ENCODE data around the gene KIF13A.

Gene KIF13A

DNA sequence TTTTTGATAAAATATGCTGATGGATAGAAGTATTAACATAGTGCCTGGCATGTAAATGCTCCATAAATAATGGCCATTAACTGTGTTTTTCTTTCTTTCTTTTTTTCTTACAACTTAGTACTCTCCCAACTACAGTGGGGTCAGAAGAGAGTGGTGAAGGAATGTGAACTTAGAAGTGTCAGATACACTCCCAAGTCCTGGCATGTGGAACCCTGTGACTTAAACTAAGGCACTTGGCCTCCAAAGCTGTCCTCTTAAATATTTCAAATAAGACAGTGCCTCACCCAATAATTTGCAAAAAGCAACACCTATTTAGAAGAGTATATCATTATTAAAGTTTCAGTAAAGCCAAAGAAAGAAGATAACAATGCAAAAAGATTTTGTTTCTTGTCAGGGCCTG lies 151.7 kb downstream of the KIF13A start:
- H3K4me1 Mint-ChIP-seq: no peaks in the 10 kb centered on the region
- peak overlapping the region in 1 of 3 experiments; percentile 59 for H3K27ac Mint-ChIP-seq
- no peaks in the 10 kb centered on the region for H3K27me3 Mint-ChIP-seq (ENCODE audit: low read depth)
- TF ChIP-seq, protein P1, sequence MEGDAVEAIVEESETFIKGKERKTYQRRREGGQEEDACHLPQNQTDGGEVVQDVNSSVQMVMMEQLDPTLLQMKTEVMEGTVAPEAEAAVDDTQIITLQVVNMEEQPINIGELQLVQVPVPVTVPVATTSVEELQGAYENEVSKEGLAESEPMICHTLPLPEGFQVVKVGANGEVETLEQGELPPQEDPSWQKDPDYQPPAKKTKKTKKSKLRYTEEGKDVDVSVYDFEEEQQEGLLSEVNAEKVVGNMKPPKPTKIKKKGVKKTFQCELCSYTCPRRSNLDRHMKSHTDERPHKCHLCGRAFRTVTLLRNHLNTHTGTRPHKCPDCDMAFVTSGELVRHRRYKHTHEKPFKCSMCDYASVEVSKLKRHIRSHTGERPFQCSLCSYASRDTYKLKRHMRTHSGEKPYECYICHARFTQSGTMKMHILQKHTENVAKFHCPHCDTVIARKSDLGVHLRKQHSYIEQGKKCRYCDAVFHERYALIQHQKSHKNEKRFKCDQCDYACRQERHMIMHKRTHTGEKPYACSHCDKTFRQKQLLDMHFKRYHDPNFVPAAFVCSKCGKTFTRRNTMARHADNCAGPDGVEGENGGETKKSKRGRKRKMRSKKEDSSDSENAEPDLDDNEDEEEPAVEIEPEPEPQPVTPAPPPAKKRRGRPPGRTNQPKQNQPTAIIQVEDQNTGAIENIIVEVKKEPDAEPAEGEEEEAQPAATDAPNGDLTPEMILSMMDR (IDR thresholded peaks at IDR 0.05; ENCODE audit: unreplicated experiment in 3 of 3): no peak
- no peaks in the 10 kb centered on the region for H3K9me3 Mint-ChIP-seq
- H3K36me3 Mint-ChIP-seq (ENCODE audit: low read depth): peaks cover 56% of the 10 kb centered on the region
- H3K4me3 Mint-ChIP-seq: no peak overlapping the region

DNA sequence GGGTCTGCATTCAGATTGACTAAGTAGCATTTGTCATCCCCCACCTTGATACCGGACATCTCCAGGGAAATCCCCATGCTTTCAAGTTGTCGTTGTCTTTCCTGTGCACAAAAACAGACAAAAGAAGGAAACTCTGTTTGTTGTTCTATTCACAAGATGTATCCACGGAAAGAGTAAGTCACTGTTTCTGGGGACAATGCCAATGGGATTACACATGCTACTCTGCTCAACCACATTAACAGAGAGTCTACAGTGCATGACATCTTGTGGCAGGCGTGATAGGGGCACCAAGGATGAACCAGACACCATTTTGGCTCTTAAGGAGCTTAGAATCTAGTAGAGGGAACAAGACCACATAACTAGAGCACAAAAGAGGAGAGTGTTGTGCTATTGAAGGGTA lies 156.3 kb downstream of the KIF13A start:
- H3K27ac Mint-ChIP-seq: peak overlapping the region in 1 of 3 experiments; percentile 29
- no peaks in the 10 kb centered on the region for H3K27me3 Mint-ChIP-seq (ENCODE audit: low read depth)
- peaks cover 63% of the 10 kb centered on the region for H3K36me3 Mint-ChIP-seq (ENCODE audit: low read depth)
- H3K4me3 Mint-ChIP-seq: no peak overlapping the region
- TF ChIP-seq, protein P1 (IDR thresholded peaks at IDR 0.05; ENCODE audit: unreplicated experiment in 3 of 3): no peak
- H3K9me3 Mint-ChIP-seq: no peaks in the 10 kb centered on the region
- H3K4me1 Mint-ChIP-seq: no peaks in the 10 kb centered on the region

DNA sequence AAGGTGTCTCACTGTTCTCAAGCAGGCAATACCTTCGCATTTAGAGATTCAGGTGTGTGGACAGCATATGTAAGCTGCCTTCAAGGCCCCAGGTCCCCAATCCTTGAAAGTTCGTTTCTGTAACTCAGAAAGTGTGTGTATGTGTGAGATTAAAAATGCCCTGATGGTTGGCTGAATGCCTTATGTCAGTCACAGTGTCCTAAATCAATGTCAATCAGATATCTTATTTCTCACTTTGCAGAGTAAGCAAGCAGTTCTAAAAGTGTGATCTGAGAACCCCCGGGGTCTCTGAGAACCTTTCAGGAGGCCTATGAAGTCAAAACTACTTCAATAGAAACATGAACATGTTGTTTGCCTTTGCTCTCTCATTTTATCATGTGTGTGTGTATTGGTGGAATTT lies 157.5 kb downstream of the KIF13A start:
- no peaks in the 10 kb centered on the region for H3K9me3 Mint-ChIP-seq
- peaks cover 70% of the 10 kb centered on the region for H3K36me3 Mint-ChIP-seq (ENCODE audit: low read depth)
- H3K27me3 Mint-ChIP-seq (ENCODE audit: low read depth): no peaks in the 10 kb centered on the region
- no peaks in the 10 kb centered on the region for H3K4me1 Mint-ChIP-seq
- H3K4me3 Mint-ChIP-seq: no peak overlapping the region
- TF ChIP-seq, protein P1 (IDR thresholded peaks at IDR 0.05; ENCODE audit: unreplicated experiment in 3 of 3): no peak
- no peak overlapping the region for H3K27ac Mint-ChIP-seq

DNA sequence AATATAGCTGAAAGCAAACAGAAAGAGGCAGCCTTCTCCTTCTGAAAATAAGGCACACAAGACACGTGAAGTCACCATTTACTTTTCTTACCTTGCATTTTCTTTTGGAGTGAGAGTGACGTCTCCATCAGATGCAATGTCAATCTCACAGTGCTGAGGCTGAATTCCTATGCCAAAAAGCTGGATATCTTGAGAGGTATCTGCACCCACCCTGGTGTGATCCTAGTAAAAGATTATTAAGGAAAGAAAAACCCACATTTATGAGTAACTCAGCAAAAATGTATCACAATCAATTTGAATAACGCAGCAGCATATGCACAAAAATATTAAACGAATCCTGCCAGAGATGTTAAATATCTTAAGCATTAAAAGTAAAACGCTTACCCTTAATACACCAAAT lies 159.3 kb downstream of the KIF13A start:
- Mint-ChIP-seq H3K9me3 (no peaks in the 10 kb centered on the region), H3K4me3 (no peak overlapping the region), H3K4me1 (no peaks in the 10 kb centered on the region), H3K27ac (no peak overlapping the region), H3K36me3 (ENCODE audit: low read depth) (peaks cover 66% of the 10 kb centered on the region), H3K27me3 (ENCODE audit: low read depth) (no peaks in the 10 kb centered on the region)
- TF ChIP-seq, protein P1 (IDR thresholded peaks at IDR 0.05; ENCODE audit: unreplicated experiment in 3 of 3): no peak

DNA sequence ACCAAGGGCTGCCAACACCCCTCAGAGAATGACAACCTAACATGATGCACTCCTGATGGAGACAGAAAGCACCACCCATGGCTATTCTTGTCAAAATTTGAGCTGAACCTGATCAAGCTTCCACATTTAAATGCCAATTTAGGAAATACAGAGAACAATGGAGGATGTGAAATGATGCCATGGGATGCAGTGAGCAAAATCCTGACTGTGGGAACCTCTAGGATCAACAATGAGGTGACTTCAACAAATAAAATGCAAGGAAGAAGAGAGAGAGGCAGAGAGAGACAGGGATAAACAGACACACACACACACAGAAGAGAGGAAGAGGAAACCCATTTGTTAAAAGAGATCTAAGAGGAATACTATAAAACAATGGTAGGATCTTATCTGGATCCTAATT lies 161.1 kb downstream of the KIF13A start:
- TF ChIP-seq, protein P1 (IDR thresholded peaks at IDR 0.05; ENCODE audit: unreplicated experiment in 3 of 3): no peak
- no peaks in the 10 kb centered on the region for H3K4me1 Mint-ChIP-seq
- no peak overlapping the region for H3K27ac Mint-ChIP-seq
- no peak overlapping the region for H3K4me3 Mint-ChIP-seq
- H3K9me3 Mint-ChIP-seq: no peaks in the 10 kb centered on the region
- no peaks in the 10 kb centered on the region for H3K27me3 Mint-ChIP-seq (ENCODE audit: low read depth)
- peaks cover 68% of the 10 kb centered on the region for H3K36me3 Mint-ChIP-seq (ENCODE audit: low read depth)

DNA sequence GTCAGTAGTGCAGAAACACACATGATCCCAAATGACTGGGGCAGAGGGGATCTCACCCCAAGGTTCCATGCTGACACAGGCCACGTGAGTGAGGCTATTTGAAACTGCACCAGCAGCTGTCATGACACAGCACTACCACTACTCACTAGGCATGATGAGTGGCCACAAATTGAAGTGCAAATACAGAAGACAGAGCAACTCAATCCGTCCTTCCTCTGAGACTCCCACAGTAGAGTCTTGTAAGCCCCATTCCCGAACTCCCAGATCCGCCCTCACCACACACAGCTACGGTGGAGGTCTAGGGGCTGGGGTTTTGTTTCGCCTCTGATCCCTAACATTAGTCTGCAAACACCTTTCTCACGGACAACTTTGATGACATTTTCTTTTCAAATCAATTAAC lies 167.4 kb downstream of the KIF13A start:
- Mint-ChIP-seq H3K9me3 (no peaks in the 10 kb centered on the region), H3K4me3 (no peak overlapping the region), H3K27me3 (ENCODE audit: low read depth) (no peaks in the 10 kb centered on the region), H3K36me3 (ENCODE audit: low read depth) (peaks cover 33% of the 10 kb centered on the region), H3K4me1 (peaks cover 12% of the 10 kb centered on the region), H3K27ac (no peak overlapping the region)
- TF ChIP-seq, protein P1 (IDR thresholded peaks at IDR 0.05; ENCODE audit: unreplicated experiment in 3 of 3): no peak

All from nephron (organoid).